Parathyroid adenoma (tissue), 2 donors: Measurements from ENCODE around the gene KPNA1.

Experiments used
- H2AFZ ChIP-seq: fragments of 300-600 bp; sonication (generic); one replicate; pipeline ENCODE4 v1.7.0; 2017; ENCODE audit warnings: antibody characterized with exemption, mild to moderate bottlenecking
- H3K27ac ChIP-seq: fragments of 300-600 bp; sonication (generic); one replicate; pipeline ENCODE4 v1.7.0; 2017
- H3K27me3 ChIP-seq: fragments of 300-600 bp; sonication (generic); one replicate; pipeline ENCODE4 v1.7.0; 2017; ENCODE audit warnings: low read length; ENCODE audit not compliant: control insufficient read depth, insufficient read depth
- H3K36me3 ChIP-seq: fragments of 300-600 bp; sonication (generic); one replicate; pipeline ENCODE4 v1.7.0; 2017; ENCODE audit warnings: low read length; ENCODE audit not compliant: control insufficient read depth, insufficient read depth
- H3K4me1 ChIP-seq: fragments of 300-600 bp; sonication (generic); one replicate; pipeline ENCODE4 v1.7.0; 2017; ENCODE audit warnings: control low read depth
- H3K4me2 ChIP-seq: fragments of 300-600 bp; sonication (generic); one replicate; pipeline ENCODE4 v1.7.0; 2017; ENCODE audit warnings: low read length
- H3K4me3 ChIP-seq: fragments of 300-600 bp; sonication (generic); one replicate; pipeline ENCODE4 v1.7.0; 2017; ENCODE audit warnings: low read depth, low read length
- H3K79me2 ChIP-seq: fragments of 300-600 bp; sonication (generic); one replicate; pipeline ENCODE4 v1.7.0; 2017; ENCODE audit warnings: control low read depth
- H3K9ac ChIP-seq: fragments of 300-600 bp; sonication (generic); one replicate; pipeline ENCODE4 v1.7.0; 2017; ENCODE audit warnings: mild to moderate bottlenecking
- H3K9me3 ChIP-seq: fragments of 300-600 bp; sonication (generic); one replicate; pipeline ENCODE4 v1.7.0; 2017; ENCODE audit warnings: low read length; ENCODE audit not compliant: control insufficient read depth
- TF ChIP-seq, protein P1 (sequence below): fragments of 300-600 bp; sonication (generic); IDR thresholded peaks from one replicate; pipeline ENCODE4 v1.7.0; 2017; ENCODE audit warnings: antibody characterized with exemption, mild to moderate bottlenecking
- donor health status: primary hyperparathyroidism.

Gene KPNA1

DNA sequence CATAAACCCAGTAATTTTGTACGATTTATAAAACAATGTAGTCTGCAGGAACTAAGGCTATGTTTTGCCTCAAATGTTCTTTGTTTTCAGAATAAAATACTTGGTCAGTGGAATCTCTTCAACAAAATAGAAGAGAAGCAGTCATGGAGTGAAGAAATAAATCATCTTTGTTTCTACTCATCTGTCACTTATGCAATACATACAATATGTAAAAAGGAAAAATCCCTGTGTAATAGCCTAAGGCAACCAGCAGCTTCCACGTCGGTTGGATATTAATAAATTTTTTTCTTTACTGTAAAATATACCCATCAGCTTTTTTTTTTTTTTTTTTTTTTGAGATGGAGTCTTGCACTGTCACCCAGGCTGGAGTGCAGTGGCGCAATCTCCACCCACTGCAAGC, 93.6 kb downstream of the KPNA1 start:
- Histone ChIP-seq H3K27me3 (no peaks in the 10 kb centered on the region), H3K9me3 (no peaks in the 10 kb centered on the region), H3K4me2 (no peak overlapping the region), H3K79me2 (peaks cover 15% of the 10 kb centered on the region), H3K4me1 (peaks cover 4% of the 10 kb centered on the region), H2AFZ (no peak overlapping the region), H3K36me3 (no peaks in the 10 kb centered on the region), H3K27ac (no peak overlapping the region), H3K4me3 (no peak overlapping the region), H3K9ac (no peak overlapping the region)
- TF ChIP-seq, protein P1, sequence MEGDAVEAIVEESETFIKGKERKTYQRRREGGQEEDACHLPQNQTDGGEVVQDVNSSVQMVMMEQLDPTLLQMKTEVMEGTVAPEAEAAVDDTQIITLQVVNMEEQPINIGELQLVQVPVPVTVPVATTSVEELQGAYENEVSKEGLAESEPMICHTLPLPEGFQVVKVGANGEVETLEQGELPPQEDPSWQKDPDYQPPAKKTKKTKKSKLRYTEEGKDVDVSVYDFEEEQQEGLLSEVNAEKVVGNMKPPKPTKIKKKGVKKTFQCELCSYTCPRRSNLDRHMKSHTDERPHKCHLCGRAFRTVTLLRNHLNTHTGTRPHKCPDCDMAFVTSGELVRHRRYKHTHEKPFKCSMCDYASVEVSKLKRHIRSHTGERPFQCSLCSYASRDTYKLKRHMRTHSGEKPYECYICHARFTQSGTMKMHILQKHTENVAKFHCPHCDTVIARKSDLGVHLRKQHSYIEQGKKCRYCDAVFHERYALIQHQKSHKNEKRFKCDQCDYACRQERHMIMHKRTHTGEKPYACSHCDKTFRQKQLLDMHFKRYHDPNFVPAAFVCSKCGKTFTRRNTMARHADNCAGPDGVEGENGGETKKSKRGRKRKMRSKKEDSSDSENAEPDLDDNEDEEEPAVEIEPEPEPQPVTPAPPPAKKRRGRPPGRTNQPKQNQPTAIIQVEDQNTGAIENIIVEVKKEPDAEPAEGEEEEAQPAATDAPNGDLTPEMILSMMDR: no peak

DNA sequence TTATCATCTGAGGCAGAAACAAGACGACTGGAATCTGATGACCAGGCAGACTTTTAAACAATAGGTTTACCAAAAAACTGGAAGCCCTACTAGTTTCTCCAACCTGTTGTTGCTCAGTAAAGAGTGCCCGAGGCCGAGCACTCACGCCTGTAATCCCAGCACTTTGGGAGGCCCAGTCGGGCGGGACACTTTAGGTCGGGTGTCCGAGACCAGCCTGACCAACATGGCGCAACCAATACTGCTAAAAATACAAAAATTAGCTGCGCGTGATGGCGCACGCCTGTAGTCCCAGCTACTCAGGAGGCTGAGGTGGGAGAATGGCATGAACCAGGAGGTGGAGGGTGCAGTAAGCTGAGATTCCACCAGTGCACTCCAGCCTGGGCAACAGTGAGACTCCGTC, 97.8 kb downstream of the KPNA1 start:
- Histone ChIP-seq H3K27me3 (no peaks in the 10 kb centered on the region), H3K27ac (no peak overlapping the region), H3K4me1 (peaks cover 10% of the 10 kb centered on the region), H3K79me2 (peaks cover 20% of the 10 kb centered on the region), H2AFZ (no peak overlapping the region), H3K4me3 (peak overlapping the region; percentile 93), H3K9ac (no peak overlapping the region), H3K36me3 (no peaks in the 10 kb centered on the region), H3K9me3 (no peaks in the 10 kb centered on the region), H3K4me2 (peak overlapping the region; percentile 94)
- TF ChIP-seq, protein P1: no peak

DNA sequence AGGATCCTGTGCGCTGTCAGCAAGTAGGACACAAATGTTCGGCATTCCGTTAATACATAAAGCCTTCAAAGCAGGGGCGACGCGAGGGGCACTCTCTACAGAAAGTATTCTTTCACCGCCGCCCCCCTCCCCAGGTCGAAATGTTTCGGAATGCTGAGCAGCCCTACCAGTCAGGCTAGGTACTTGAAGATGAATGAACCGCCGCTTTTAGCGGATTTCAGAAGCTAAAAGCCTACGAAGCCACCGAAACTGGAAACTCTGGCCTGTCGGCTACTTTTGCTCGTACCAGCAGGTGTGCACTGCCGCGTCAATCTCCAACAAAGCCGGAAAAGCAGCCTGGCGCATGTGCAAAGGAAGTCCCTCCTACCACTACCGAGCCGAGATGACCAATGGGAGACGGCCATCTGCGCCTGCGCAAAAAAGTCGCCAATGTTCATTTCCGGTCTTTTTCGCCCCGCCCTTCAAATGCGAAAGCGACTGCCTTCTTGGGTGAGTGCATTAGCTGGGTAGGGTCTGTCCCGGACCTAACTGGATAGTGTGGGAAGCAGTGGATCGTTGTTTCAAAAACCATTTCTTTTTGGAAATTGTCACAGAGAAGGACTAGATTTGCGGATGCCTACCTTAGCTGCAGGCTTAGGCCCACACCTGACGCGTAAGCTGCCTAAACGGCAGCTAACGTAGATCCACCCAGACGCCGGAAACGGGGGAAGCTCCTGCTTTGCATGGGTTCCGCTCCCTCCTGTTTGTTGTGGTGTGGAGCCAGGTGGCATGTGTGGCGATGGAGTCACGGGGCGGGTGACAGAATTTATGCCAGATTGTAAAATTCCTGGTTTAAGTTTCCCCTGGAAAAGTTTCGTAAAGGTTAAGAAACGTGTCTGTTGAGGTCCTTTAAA, 98.7 kb downstream of the KPNA1 start, which contains the start of gene WDR5B:
Gene WDR5B, minus strand, starts transcription at position 301 of the 893 bp plus-strand sequence. CDS start 534 bp downstream, outside the sequence.
- Histone ChIP-seq H3K27me3 (no peaks in the 10 kb centered on the region), H3K9ac (peak within 1 kb of the TSS; percentile 39), H3K79me2 (peaks cover 20% of the 10 kb centered on the region), H3K4me3 (peak within 1 kb of the TSS; percentile 93), H2AFZ (peak within 1 kb of the TSS; percentile 83), H3K9me3 (no peaks in the 10 kb centered on the region), H3K4me1 (peaks cover 10% of the 10 kb centered on the region), H3K36me3 (no peaks in the 10 kb centered on the region), H3K27ac (peak within 1 kb of the TSS; percentile 92), H3K4me2 (peak within 1 kb of the TSS; percentile 94)
- TF ChIP-seq, protein P1: no peak

DNA sequence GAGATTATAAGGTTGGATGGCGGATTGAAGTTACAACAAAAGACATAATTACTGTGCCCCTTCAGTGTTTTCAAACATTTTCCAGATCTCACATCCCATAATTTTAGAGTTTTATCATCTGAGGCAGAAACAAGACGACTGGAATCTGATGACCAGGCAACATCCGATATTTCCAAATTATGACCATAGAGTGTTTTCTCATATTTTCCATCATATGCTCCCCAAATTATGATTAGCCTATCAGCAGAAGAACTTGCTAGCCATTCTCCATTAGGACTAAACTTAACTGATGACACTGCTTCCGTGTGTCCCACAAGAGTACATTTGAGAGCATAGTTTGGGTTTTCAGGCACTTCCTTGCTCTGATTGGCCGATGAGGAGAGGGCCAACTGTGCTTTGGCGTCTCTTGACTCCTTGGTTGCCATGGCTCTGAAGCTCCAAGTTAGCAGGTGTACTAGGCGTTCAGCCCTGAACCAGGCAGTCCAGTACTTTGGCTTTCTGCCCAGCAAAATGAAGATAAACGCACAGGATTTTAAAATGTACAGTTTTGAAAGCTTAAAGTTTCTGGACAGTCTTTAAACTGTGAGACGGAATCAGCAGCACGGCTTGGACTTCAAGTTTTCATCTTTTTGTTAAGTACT, 99.5 kb downstream of the KPNA1 start:
- Histone ChIP-seq H3K4me2 (peak overlapping the region; percentile 94), H3K27ac (peak overlapping the region; percentile 92), H3K4me3 (peak overlapping the region; percentile 93), H3K9me3 (no peaks in the 10 kb centered on the region), H3K79me2 (peaks cover 23% of the 10 kb centered on the region), H3K9ac (peak overlapping the region; percentile 9), H3K4me1 (peaks cover 10% of the 10 kb centered on the region), H3K27me3 (no peaks in the 10 kb centered on the region), H2AFZ (peak overlapping the region; percentile 83), H3K36me3 (no peaks in the 10 kb centered on the region)
- TF ChIP-seq, protein P1: no peak
